Hematopoietic multipotent progenitor cell treated with erythropoietin and hydrocortisone succinate and interleukin-3 and kit ligand, for 8 days (in vitro differentiated cells): ENCODE measurements around the gene PPP1R7.

Experiments
- DNase-seq: peaks from one replicate; pipeline ENCODE4 v3.0.0-alpha.2; 2015

PPP1R7 gene

GRCh38 chr2:241217320-241218031, 67.2 kb downstream of the PPP1R7 start:
- DNase-seq: peak; percentile 21

GRCh38 chr2:241218131-241219029, 68.1 kb downstream of the PPP1R7 start:
- DNase-seq: peak; percentile 44

GRCh38 chr2:241219030-241219382, 68.7 kb downstream of the PPP1R7 start:
- no peak for DNase-seq

- DNase-seq: no peak
Measured at GRCh38 chr2:241219856-241220356, 69.6 kb downstream of the PPP1R7 start.

- no peak for DNase-seq
Measured at GRCh38 chr2:241223211-241224017, 73.1 kb downstream of the PPP1R7 start.

- no peak for DNase-seq
Measured at GRCh38 chr2:241224018-241224850, 74.0 kb downstream of the PPP1R7 start.

- no peak for DNase-seq
Measured at GRCh38 chr2:241224851-241225438, 74.7 kb downstream of the PPP1R7 start.

GRCh38 chr2:241225545-241225944, 75.3 kb downstream of the PPP1R7 start:
- DNase-seq: no peak

GRCh38 chr2:241225983-241226382, 75.7 kb downstream of the PPP1R7 start:
- DNase-seq: no peak

- DNase-seq: no peak
Measured at GRCh38 chr2:241226723-241227572, 76.7 kb downstream of the PPP1R7 start.

- DNase-seq: no peak
Measured at GRCh38 chr2:241227594-241227993, 77.3 kb downstream of the PPP1R7 start.

GRCh38 chr2:241228081-241228859, 78.0 kb downstream of the PPP1R7 start:
- no peak for DNase-seq

- no peak for DNase-seq
Measured at GRCh38 chr2:241228860-241229516, 78.7 kb downstream of the PPP1R7 start.

- no peak for DNase-seq
Measured at GRCh38 chr2:241229563-241230401, 79.5 kb downstream of the PPP1R7 start.

- DNase-seq: no peak
Measured at GRCh38 chr2:241230435-241230834, 80.2 kb downstream of the PPP1R7 start.

- DNase-seq: no peak
Measured at GRCh38 chr2:241232736-241233575, 82.7 kb downstream of the PPP1R7 start.
